OCI-LY7 (cell line): ENCODE results near the gene KRT36. TPM values are rescaled to one million over a fixed set of nuclear protein-coding genes. Genes with fewer than 3 reads are reported as not detected.

ENCODE experiments used
- Bru-seq: library from RNA; stranded (reverse); fragments of 400-500 nt; gene quantifications from one replicate; lab custom pipeline; 2021; lab: Mats Ljungman, UMichigan
- BruChase-seq, 2 experiments: library from RNA; stranded (reverse); fragments of 400-500 nt; gene quantifications; one replicate each; lab custom pipeline; 2021; lab: Mats Ljungman, UMichigan
- BruUV-seq: library from RNA; stranded (reverse); fragments of 400-500 nt; replicated peaks from 2 replicates; lab custom pipeline; 2021; lab: Mats Ljungman, UMichigan
- CTCF ChIA-PET: fragments of 300-600 bp; sonication (Branson Sonifier 250); formaldehyde crosslinking; loops from one replicate; lab custom pipeline; 2022; ENCODE audit warnings: antibody characterized with exemption; ENCODE audit not compliant: unreplicated experiment; lab: Charles Lee
- POLR2A ChIA-PET: fragments of 300-600 bp; sonication (Branson Sonifier 250); formaldehyde crosslinking; loops from one replicate; lab custom pipeline; 2022; ENCODE audit warnings: antibody characterized with exemption; lab: Charles Lee
- DNase-seq: peaks from one replicate; pipeline ENCODE4 v3.0.0-alpha.2; 2015; ENCODE audit warnings: low spot score
- H2AFZ ChIP-seq: fragments of 200-600 bp; sonication (generic), shearing (Covaris generic); 2 replicates; pipeline ENCODE4 v1.6.1; 2014; ENCODE audit warnings: mild to moderate bottlenecking, antibody characterized with exemption, low read length, moderate library complexity
- H3K27ac ChIP-seq: fragments of 200-600 bp; sonication (generic); 2 replicates; pipeline ENCODE4 v1.5.1; 2014; ENCODE audit warnings: mixed run types, low read depth, mild to moderate bottlenecking, moderate library complexity, low read length, inconsistent platforms; ENCODE audit not compliant: poor library complexity, severe bottlenecking
- H3K36me3 ChIP-seq: fragments of 200-600 bp; sonication (generic); 2 replicates; pipeline ENCODE4 v1.6.1; 2014; ENCODE audit warnings: mild to moderate bottlenecking, antibody characterized with exemption, low read length, moderate library complexity, mixed read lengths; ENCODE audit not compliant: insufficient read depth
- H3K4me1 ChIP-seq: fragments of 200-600 bp; sonication (generic); 2 replicates; pipeline ENCODE4 v1.5.1; 2014; ENCODE audit warnings: mild to moderate bottlenecking, low read length; ENCODE audit not compliant: insufficient read depth, poor library complexity, severe bottlenecking
- H3K4me2 ChIP-seq: fragments of 200-600 bp; sonication (generic); 2 replicates; pipeline ENCODE4 v1.6.1; 2014; ENCODE audit warnings: mild to moderate bottlenecking, low read length
- H3K4me3 ChIP-seq: fragments of 200-600 bp; sonication (generic); 2 replicates; pipeline ENCODE4 v1.5.1; 2014; ENCODE audit warnings: mild to moderate bottlenecking, low read depth, low read length; ENCODE audit not compliant: poor library complexity, severe bottlenecking
- H3K79me2 ChIP-seq: fragments of 200-600 bp; sonication (generic); 2 replicates; pipeline ENCODE4 v1.6.1; 2016; ENCODE audit warnings: low read depth, mild to moderate bottlenecking, low read length, moderate library complexity, mixed read lengths; ENCODE audit not compliant: insufficient read depth
- H3K9me2 ChIP-seq: fragments of 200-600 bp; sonication (generic); 2 replicates; pipeline ENCODE4 v1.6.1; 2016; ENCODE audit warnings: mild to moderate bottlenecking, low read length, mixed read lengths; ENCODE audit not compliant: insufficient read depth
- H3K9me3 ChIP-seq: fragments of 200-600 bp; sonication (generic); 2 replicates; pipeline ENCODE4 v1.6.1; 2014; ENCODE audit warnings: mild to moderate bottlenecking, mixed run types, low read length, mixed read lengths
- H4K20me1 ChIP-seq: fragments of 200-600 bp; sonication (generic); 2 replicates; pipeline ENCODE4 v1.6.1; 2014; ENCODE audit warnings: mild to moderate bottlenecking, antibody characterized with exemption, low read length, moderate library complexity, mixed read lengths; ENCODE audit not compliant: insufficient read depth
- EZH2phosphoT487 ChIP-seq: fragments of 200-600 bp; sonication (generic); IDR thresholded peaks from 2 replicates; pipeline ENCODE4 v1.6.1; 2018; ENCODE audit warnings: low read depth, borderline replicate concordance, mild to moderate bottlenecking, mixed run types, antibody characterized with exemption, low read length, moderate library complexity, mixed read lengths
- intact Hi-C: fragments of 100-400 bp; cut with micrococcal nuclease; formaldehyde crosslinking; loops from one replicate; pipeline ENCODE4 v1.10.0; 2022; ENCODE audit not compliant: unreplicated experiment
- long read RNA-seq: library from polyadenylated mRNA; stranded (forward); transcript quantifications from one replicate; pipeline ENCODE4 v2.0.0, GENCODE V29; 2022
- total RNA-seq, 2 experiments: library from RNA; depleted of rRNA in 1 of 2; stranded (reverse); fragments of >200 nt in 1 of 2; shearing (Covaris generic) in 1 of 2; gene quantifications; 2 replicates each; pipeline ENCODE4 v1.2.3, GENCODE V29; 2014 to 2022
- TF ChIP-seq, protein P1 (sequence below): fragments of 200-600 bp; sonication (generic); conservative IDR thresholded peaks from 2 replicates; pipeline ENCODE4 v1.5.1; 2014; ENCODE audit warnings: mild to moderate bottlenecking, antibody characterized with exemption, low read length, moderate library complexity, mixed read lengths

The KRT36 gene
- not detected in 2 replicates for total RNA-seq (2014; rRNA removed; shearing (Covaris generic))
- total RNA-seq (2022), result not detected in 2 replicates
- not detected for Bru-seq, nascent RNA
- BruChase-seq, experiment 1, labeled RNA remaining after a 6-hour chase, result not detected
- BruChase-seq, experiment 2, labeled RNA remaining after a 2-hour chase, result not detected
- long read RNA-seq, result 0 reads

DNA sequence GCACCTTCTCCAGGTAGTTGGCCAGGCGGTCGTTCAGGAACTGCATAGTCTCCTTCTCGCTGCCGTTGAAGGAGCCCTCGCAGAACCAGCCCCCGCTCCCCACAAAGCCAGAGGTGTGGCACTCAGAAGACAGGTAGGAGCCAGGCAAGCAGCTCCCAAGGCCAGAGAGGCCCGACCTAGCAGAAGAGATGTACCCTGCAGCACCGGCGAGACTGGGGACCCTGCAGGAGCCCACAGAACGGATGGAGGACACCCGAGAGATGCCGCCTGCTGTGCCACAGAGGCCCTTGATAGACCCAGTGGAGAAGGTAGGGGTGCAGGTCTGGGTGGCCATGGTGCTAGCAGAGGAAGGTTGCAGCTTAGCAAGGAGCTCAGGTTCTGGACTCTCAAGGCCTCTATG, at the start of gene KRT36:
KRT36 (minus strand) TSS at position 380 of the 400 bp plus-strand sequence; CDS start at position 334, 46 bp downstream.
- ChIA-PET CTCF (no interaction called here), POLR2A (no interaction called here)
- DNase-seq, result no peak
- intact Hi-C loops, result loop anchor here (5.0 kb wide), 1 partner anchor 173 kb away; no protein-coding TSS in a partner anchor
- Histone ChIP-seq H3K36me3 (no peaks in the 10 kb centered on the region), H3K9me2 (no peaks in the 10 kb centered on the region), H3K79me2 (no peaks in the 10 kb centered on the region), H3K4me1 (no peaks in the 10 kb centered on the region), H3K4me3 (no peak within 1 kb of the TSS), H3K9me3 (no peaks in the 10 kb centered on the region), H3K27ac (no peak within 1 kb of the TSS), H2AFZ (no peak within 1 kb of the TSS), H4K20me1 (no peaks in the 10 kb centered on the region), H3K4me2 (no peak within 1 kb of the TSS)
- TF ChIP-seq EZH2phosphoT487, result no peak
- TF ChIP-seq, protein P1, sequence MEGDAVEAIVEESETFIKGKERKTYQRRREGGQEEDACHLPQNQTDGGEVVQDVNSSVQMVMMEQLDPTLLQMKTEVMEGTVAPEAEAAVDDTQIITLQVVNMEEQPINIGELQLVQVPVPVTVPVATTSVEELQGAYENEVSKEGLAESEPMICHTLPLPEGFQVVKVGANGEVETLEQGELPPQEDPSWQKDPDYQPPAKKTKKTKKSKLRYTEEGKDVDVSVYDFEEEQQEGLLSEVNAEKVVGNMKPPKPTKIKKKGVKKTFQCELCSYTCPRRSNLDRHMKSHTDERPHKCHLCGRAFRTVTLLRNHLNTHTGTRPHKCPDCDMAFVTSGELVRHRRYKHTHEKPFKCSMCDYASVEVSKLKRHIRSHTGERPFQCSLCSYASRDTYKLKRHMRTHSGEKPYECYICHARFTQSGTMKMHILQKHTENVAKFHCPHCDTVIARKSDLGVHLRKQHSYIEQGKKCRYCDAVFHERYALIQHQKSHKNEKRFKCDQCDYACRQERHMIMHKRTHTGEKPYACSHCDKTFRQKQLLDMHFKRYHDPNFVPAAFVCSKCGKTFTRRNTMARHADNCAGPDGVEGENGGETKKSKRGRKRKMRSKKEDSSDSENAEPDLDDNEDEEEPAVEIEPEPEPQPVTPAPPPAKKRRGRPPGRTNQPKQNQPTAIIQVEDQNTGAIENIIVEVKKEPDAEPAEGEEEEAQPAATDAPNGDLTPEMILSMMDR, result no peak
- BruUV-seq, result no TSS peak

GRCh38 chr17:41539071-41539492, 49.4 kb upstream of the KRT36 start:
- no peaks in the 10 kb centered on the region for H3K79me2 ChIP-seq
- H3K9me2 ChIP-seq, result no peaks in the 10 kb centered on the region
- H3K36me3 ChIP-seq, result no peaks in the 10 kb centered on the region
- intact Hi-C loops, result no loop called here
- no peak overlapping the region for H3K4me2 ChIP-seq
- no peaks in the 10 kb centered on the region for H3K4me1 ChIP-seq
- ChIA-PET POLR2A (no interaction called here), CTCF (interaction anchor here (1.0 kb wide), 1 partner anchor 9 kb away, joined by 3 read pairs; no protein-coding TSS in a partner anchor)
- no peak overlapping the region for H3K4me3 ChIP-seq
- DNase-seq, result no peak
- no peak overlapping the region for H2AFZ ChIP-seq
- H4K20me1 ChIP-seq, result no peaks in the 10 kb centered on the region
- no TSS peak for BruUV-seq
- no peak for TF ChIP-seq EZH2phosphoT487
- TF ChIP-seq, protein P1, result no peak
- no peaks in the 10 kb centered on the region for H3K9me3 ChIP-seq
- no peak overlapping the region for H3K27ac ChIP-seq

GRCh38 chr17:41538565-41538991, 48.9 kb upstream of the KRT36 start:
- Histone ChIP-seq H4K20me1 (no peaks in the 10 kb centered on the region), H3K36me3 (no peaks in the 10 kb centered on the region), H2AFZ (no peak overlapping the region), H3K4me3 (no peak overlapping the region), H3K27ac (no peak overlapping the region), H3K9me3 (no peaks in the 10 kb centered on the region), H3K4me1 (no peaks in the 10 kb centered on the region), H3K79me2 (no peaks in the 10 kb centered on the region), H3K4me2 (no peak overlapping the region), H3K9me2 (no peaks in the 10 kb centered on the region)
- no peak for TF ChIP-seq EZH2phosphoT487
- TF ChIP-seq, protein P1, result no peak
- BruUV-seq, result no TSS peak
- POLR2A ChIA-PET, result no interaction called here
- DNase-seq, result no peak
- intact Hi-C loops, result no loop called here
- CTCF ChIA-PET, result interaction anchor here (1.0 kb wide), 1 partner anchor 9 kb away, joined by 3 read pairs; no protein-coding TSS in a partner anchor
